Fibroblast of pulmonary artery (primary cell): ENCODE results near the gene MYOZ2.
A peak's percentile ranks its signal among the peaks of the same experiment; 100 is the strongest.

Source experiments
- DNase-seq: peaks from one replicate; pipeline ENCODE4 v3.0.0-alpha.2; 2010; ENCODE audit warnings: low read depth
- H3K4me3 ChIP-seq: replicated peaks from 2 replicates; pipeline ENCODE4 v1.5.1; 2011; ENCODE audit warnings: low read depth, mild to moderate bottlenecking, control low read depth, low read length, moderate library complexity
- CTCF ChIP-seq: IDR thresholded peaks from 2 replicates; pipeline ENCODE4 v1.5.1; 2011; ENCODE audit warnings: mild to moderate bottlenecking, control low read depth, low read length, inconsistent platforms; ENCODE audit errors: missing control alignments

Gene MYOZ2

GRCh38 chr4:119184128-119184527 lies 48.5 kb downstream of the MYOZ2 start:
- no peak for DNase-seq
- no peak for TF ChIP-seq CTCF
- H3K4me3 ChIP-seq, result no peak overlapping the region

GRCh38 chr4:119189638-119190037 lies 54.0 kb downstream of the MYOZ2 start:
- DNase-seq, result peak; percentile 49
- no peak overlapping the region for H3K4me3 ChIP-seq
- TF ChIP-seq CTCF, result no peak

- no peak for DNase-seq
- TF ChIP-seq CTCF, result no peak
- H3K4me3 ChIP-seq, result no peak overlapping the region
Observed at GRCh38 chr4:119190354-119190753, 54.7 kb downstream of the MYOZ2 start.

GRCh38 chr4:119191505-119191904 lies 55.9 kb downstream of the MYOZ2 start:
- no peak for DNase-seq
- TF ChIP-seq CTCF, result no peak
- H3K4me3 ChIP-seq, result no peak overlapping the region

DNA sequence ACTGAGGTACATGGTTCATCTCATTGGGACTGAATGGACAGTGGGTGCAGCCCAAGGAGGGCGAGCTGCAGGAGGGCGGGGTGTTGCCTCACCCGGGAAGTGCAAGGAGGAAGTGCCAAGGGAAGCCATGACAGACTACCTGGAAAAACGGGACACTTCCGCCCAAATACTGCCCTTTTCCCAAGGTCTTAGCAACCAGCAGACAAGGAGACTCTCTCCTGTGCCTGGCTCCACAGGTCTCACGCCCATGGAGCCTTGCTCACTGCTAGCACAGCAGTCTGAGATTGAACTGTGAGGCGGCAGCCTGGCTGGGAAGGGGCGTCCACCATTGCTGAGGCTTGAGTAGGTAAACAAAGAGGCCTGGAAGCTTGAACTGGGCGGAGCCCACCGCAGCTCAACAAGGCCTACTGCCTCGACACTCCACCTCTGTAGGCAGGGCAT lies 62.2 kb downstream of the MYOZ2 start:
- no peak for TF ChIP-seq CTCF
- no peak for DNase-seq
- no peak overlapping the region for H3K4me3 ChIP-seq

DNA sequence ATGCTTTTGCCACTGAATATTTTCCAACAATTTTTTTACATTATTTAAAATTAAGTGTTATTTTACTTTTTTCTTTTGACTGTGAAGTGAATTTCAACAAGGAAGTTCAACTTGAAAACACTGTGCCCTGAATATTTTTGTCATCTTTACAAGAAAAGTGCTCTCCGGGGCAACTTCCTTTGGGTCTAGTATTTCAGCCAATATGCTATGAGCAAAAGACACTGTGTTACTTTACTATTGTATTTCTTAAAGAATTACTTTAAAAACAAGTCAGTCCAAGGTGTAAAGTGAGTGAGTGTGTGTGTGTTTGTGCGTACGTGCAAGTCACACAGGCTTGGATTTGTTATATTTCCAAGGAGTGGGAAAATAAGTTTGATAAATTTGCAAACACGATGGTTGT lies 69.3 kb downstream of the MYOZ2 start:
- DNase-seq, result no peak
- no peak overlapping the region for H3K4me3 ChIP-seq
- TF ChIP-seq CTCF, result no peak

- DNase-seq, result no peak
- H3K4me3 ChIP-seq, result no peak overlapping the region
- TF ChIP-seq CTCF, result no peak
Observed at GRCh38 chr4:119205690-119206089, 70.1 kb downstream of the MYOZ2 start.
